Caco-2 (cell line): Measurements from ENCODE around the gene NCKIPSD. TPM values are rescaled to one million over a fixed set of nuclear protein-coding genes. Genes with fewer than 3 reads are reported as not detected.

Source experiments
- BruUV-seq: library from RNA; stranded (reverse); fragments of 400-500 nt; replicated peaks from 2 replicates; lab custom pipeline; 2021; lab: Mats Ljungman, UMichigan
- CTCF ChIA-PET: fragments of 300-600 bp; sonication (Branson Sonifier 250); formaldehyde crosslinking; loops from one replicate; lab custom pipeline; 2022; ENCODE audit warnings: antibody characterized with exemption; lab: Charles Lee
- POLR2A ChIA-PET: fragments of 300-600 bp; sonication (Branson Sonifier 250); formaldehyde crosslinking; loops from one replicate; lab custom pipeline; 2022; ENCODE audit warnings: antibody characterized with exemption; lab: Charles Lee
- DNase-seq, 2 experiments: peaks; one replicate each; pipeline versions ENCODE4 v3.0.0 to v3.0.0-alpha.2; 2020 to 2022
- H3K27me3 ChIP-seq: replicated peaks from 2 replicates; pipeline ENCODE4 v1.6.0; 2011; ENCODE audit warnings: low read length; ENCODE audit not compliant: control insufficient read depth, insufficient read depth
- H3K36me3 ChIP-seq: 2 replicates; pipeline ENCODE4 v1.5.1; 2011; ENCODE audit warnings: low read length; ENCODE audit not compliant: control insufficient read depth, insufficient read depth
- H3K4me1 ChIP-seq: fragments of 250-450 bp; sonication (Bioruptor Pico); 2 replicates; pipeline ENCODE4 v1.5.1; 2020; ENCODE audit warnings: mild to moderate bottlenecking
- H3K4me3 ChIP-seq: 2 replicates; pipeline ENCODE4 v1.5.1; 2011; ENCODE audit warnings: low read depth, mild to moderate bottlenecking, control low read depth, low read length
- H3K9me3 ChIP-seq: fragments of 250-450 bp; sonication (Bioruptor Pico); 2 replicates; pipeline ENCODE4 v1.5.1; 2020; ENCODE audit warnings: mild to moderate bottlenecking, moderate library complexity
- H3K27ac Mint-ChIP-seq: one replicate; pipeline ENCODE4 v1.8.0; 2022; ENCODE audit warnings: mixed read lengths; ENCODE audit not compliant: unreplicated experiment
- H3K27me3 Mint-ChIP-seq: one replicate; pipeline ENCODE4 v1.8.0; 2022; ENCODE audit warnings: mixed read lengths; ENCODE audit not compliant: insufficient read depth, unreplicated experiment
- H3K36me3 Mint-ChIP-seq: one replicate; pipeline ENCODE4 v1.8.0; 2022; ENCODE audit warnings: mild to moderate bottlenecking, mixed read lengths; ENCODE audit not compliant: insufficient read depth, unreplicated experiment
- H3K4me1 Mint-ChIP-seq: one replicate; pipeline ENCODE4 v1.8.0; 2022; ENCODE audit warnings: low read depth, mixed read lengths; ENCODE audit not compliant: unreplicated experiment
- H3K4me3 Mint-ChIP-seq: one replicate; pipeline ENCODE4 v1.8.0; 2022; ENCODE audit warnings: mild to moderate bottlenecking, moderate library complexity, mixed read lengths; ENCODE audit not compliant: unreplicated experiment
- H3K9me3 Mint-ChIP-seq: one replicate; pipeline ENCODE4 v1.8.0; 2022; ENCODE audit warnings: mixed read lengths; ENCODE audit not compliant: unreplicated experiment
- intact Hi-C: fragments of 100-400 bp; cut with micrococcal nuclease; formaldehyde crosslinking; loops from one replicate; pipeline ENCODE4 v1.10.0; 2022; ENCODE audit not compliant: unreplicated experiment
- total RNA-seq: library from RNA; stranded (reverse); gene quantifications from 2 replicates; pipeline ENCODE4 v1.2.3, GENCODE V29; 2022
- TF ChIP-seq, protein P1 (sequence below), 2 experiments: fragments of 200-600 bp in 1 of 2; IDR thresholded peaks; 1 replicate in 1 of 2; 2 replicates in 1 of 2; pipeline versions ENCODE4 v1.5.1 to v1.8.0; 2011 to 2022; ENCODE audit warnings: antibody characterized with exemption in 1 of 2, control low read depth in 1 of 2, inconsistent platforms in 1 of 2, low read depth in 1 of 2, low read length in 1 of 2, mild to moderate bottlenecking in 1 of 2, moderate library complexity in 1 of 2; ENCODE audit not compliant: insufficient read depth in 1 of 2, severe bottlenecking in 1 of 2, unreplicated experiment in 1 of 2

The NCKIPSD gene
- total RNA-seq, 1 experiment from 2014 or later = 30.2 TPM

GRCh38 chr3:48637305-48637704 lies 48.4 kb downstream of the NCKIPSD start:
- no peaks in the 10 kb centered on the region for H3K27me3 ChIP-seq
- H3K36me3 ChIP-seq = peaks cover 2% of the 10 kb centered on the region; the same call in 1 of the 2 replicates
- no TSS peak for BruUV-seq
- H3K9me3 ChIP-seq = no peaks in the 10 kb centered on the region
- Mint-ChIP-seq H3K27me3 (no peaks in the 10 kb centered on the region), H3K9me3 (no peaks in the 10 kb centered on the region), H3K4me3 (peak overlapping the region; percentile 2), H3K4me1 (peaks cover 21% of the 10 kb centered on the region), H3K27ac (peak overlapping the region; percentile 44), H3K36me3 (peaks cover 45% of the 10 kb centered on the region)
- TF ChIP-seq, protein P1, sequence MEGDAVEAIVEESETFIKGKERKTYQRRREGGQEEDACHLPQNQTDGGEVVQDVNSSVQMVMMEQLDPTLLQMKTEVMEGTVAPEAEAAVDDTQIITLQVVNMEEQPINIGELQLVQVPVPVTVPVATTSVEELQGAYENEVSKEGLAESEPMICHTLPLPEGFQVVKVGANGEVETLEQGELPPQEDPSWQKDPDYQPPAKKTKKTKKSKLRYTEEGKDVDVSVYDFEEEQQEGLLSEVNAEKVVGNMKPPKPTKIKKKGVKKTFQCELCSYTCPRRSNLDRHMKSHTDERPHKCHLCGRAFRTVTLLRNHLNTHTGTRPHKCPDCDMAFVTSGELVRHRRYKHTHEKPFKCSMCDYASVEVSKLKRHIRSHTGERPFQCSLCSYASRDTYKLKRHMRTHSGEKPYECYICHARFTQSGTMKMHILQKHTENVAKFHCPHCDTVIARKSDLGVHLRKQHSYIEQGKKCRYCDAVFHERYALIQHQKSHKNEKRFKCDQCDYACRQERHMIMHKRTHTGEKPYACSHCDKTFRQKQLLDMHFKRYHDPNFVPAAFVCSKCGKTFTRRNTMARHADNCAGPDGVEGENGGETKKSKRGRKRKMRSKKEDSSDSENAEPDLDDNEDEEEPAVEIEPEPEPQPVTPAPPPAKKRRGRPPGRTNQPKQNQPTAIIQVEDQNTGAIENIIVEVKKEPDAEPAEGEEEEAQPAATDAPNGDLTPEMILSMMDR (IDR thresholded peaks at IDR 0.05; ENCODE audit: insufficient read depth in 1 of 2, low read depth in 1 of 2, low read length in 1 of 2, severe bottlenecking in 1 of 2, unreplicated experiment in 1 of 2) = no peak
- CTCF ChIA-PET = no interaction called here
- H3K4me1 ChIP-seq = peaks cover 19% of the 10 kb centered on the region
- POLR2A ChIA-PET = no interaction called here
- intact Hi-C loops = no loop called here
- no peak overlapping the region for H3K4me3 ChIP-seq
- peak in 1 of 2 experiments; percentile 15 for DNase-seq

DNA sequence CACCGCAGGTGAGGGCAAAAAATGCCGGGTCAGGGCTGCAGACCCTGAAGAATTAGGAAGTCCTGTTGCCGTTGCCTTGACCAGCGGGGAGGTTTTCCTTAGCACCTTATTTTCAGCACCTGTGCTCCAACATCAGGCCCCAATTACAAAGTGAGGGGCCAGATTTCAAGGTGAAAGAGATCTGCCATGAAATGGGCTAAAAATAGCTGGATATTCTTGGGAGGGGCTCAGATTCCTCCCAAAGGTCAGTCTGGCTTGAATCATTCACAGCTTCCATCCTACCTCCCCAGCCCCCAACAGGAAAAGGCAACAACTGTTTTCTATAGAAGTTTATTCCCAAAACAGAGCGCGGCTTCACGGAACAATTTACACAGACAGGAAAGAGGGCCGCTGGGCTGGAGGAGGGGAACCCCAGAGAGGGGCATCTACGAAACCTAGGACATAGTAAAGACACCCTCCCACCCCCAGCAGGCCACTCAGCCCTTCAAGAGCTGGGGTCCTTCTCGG lies 49.5 kb downstream of the NCKIPSD start:
- POLR2A ChIA-PET = interaction anchor here (1.2 kb wide), 2 partner anchors 50 to 78 kb away, joined by 4 read pairs; partner anchors contain the start of gene NCKIPSD
- H3K4me1 ChIP-seq = peaks cover 19% of the 10 kb centered on the region
- H3K27me3 Mint-ChIP-seq = no peaks in the 10 kb centered on the region

More for the DNA sequence above, 49.5 kb downstream of the NCKIPSD start:
- H3K27ac Mint-ChIP-seq = no peak overlapping the region
- no peaks in the 10 kb centered on the region for H3K9me3 Mint-ChIP-seq
- BruUV-seq = no TSS peak
- Histone ChIP-seq H3K27me3 (no peaks in the 10 kb centered on the region), H3K9me3 (no peaks in the 10 kb centered on the region), H3K36me3 (peaks cover 2% of the 10 kb centered on the region; the same call in 1 of the 2 replicates), H3K4me3 (peak overlapping the region; percentile 83)
- H3K4me1 Mint-ChIP-seq = peaks cover 21% of the 10 kb centered on the region
- CTCF ChIA-PET = interaction anchor here (0.6 to 1.8 kb wide), 6 partner anchors 13 to 377 kb away, joined by 3 to 7 read pairs (median 4); partner anchors contain the start of genes CCDC51, CELSR3, NCKIPSD and TMA7
- no peak for DNase-seq
- intact Hi-C loops = no loop called here
- H3K36me3 Mint-ChIP-seq = peaks cover 38% of the 10 kb centered on the region
- TF ChIP-seq, protein P1 (IDR thresholded peaks at IDR 0.05; ENCODE audit: insufficient read depth in 1 of 2, low read depth in 1 of 2, low read length in 1 of 2, severe bottlenecking in 1 of 2, unreplicated experiment in 1 of 2) = no peak
- peak overlapping the region; percentile 78 for H3K4me3 Mint-ChIP-seq
